Measurements from ENCODE around the gene PCSK5.
A peak's percentile ranks its signal among the peaks of the same experiment; 100 is the strongest.
"Not testable (repeated sequence)": the region's sequence is repeated elsewhere in the genome, so short reads cannot be mapped to it uniquely, and the experiment has no call there.

PCSK5 gene

GRCh38 chr9:75890472-75891276 lies at the start of gene PCSK5:
Gene PCSK5 (plus strand): TSS chr9:75890673. CDS start chr9:75891182, 509 bp downstream.
- peak; percentile 64 for DNase-seq

- no peak for DNase-seq
These were observed 46.2 kb upstream of the PCSK5 start for GRCh38 chr9:75844321-75844720.

GRCh38 chr9:75845806-75846205 lies 44.7 kb upstream of the PCSK5 start:
- DNase-seq = peak; percentile 10

- DNase-seq = no peak
These were observed 43.4 kb upstream of the PCSK5 start for GRCh38 chr9:75847085-75847484.

GRCh38 chr9:75850459-75851200 lies 39.8 kb upstream of the PCSK5 start:
- no peak for DNase-seq

GRCh38 chr9:75851917-75852316 lies 38.6 kb upstream of the PCSK5 start:
- no peak for DNase-seq

- no peak for DNase-seq
These were observed 37.7 kb upstream of the PCSK5 start for GRCh38 chr9:75852746-75853145.

- DNase-seq = peak; percentile 22
These were observed 35.0 kb upstream of the PCSK5 start for GRCh38 chr9:75855509-75855908.

- DNase-seq = no peak
These were observed 31.9 kb upstream of the PCSK5 start for GRCh38 chr9:75858497-75859092.

- no peak for DNase-seq
These were observed 26.2 kb upstream of the PCSK5 start for GRCh38 chr9:75864266-75864665.

- DNase-seq = peak; percentile 69
These were observed 24.1 kb upstream of the PCSK5 start for GRCh38 chr9:75866273-75866871.

GRCh38 chr9:75868526-75868925 lies 21.9 kb upstream of the PCSK5 start:
- not testable (repeated sequence) for DNase-seq

GRCh38 chr9:75869236-75869635 lies 21.2 kb upstream of the PCSK5 start:
- peak; percentile 1 for DNase-seq

- no peak for DNase-seq
These were observed 20.0 kb upstream of the PCSK5 start for GRCh38 chr9:75870450-75870849.

GRCh38 chr9:75871624-75872023 lies 18.8 kb upstream of the PCSK5 start:
- no peak for DNase-seq

- no peak for DNase-seq
These were observed 16.8 kb upstream of the PCSK5 start for GRCh38 chr9:75873712-75874111.

GRCh38 chr9:75876999-75877640 lies 13.4 kb upstream of the PCSK5 start:
- DNase-seq = no peak

GRCh38 chr9:75878488-75878860 lies 12.0 kb upstream of the PCSK5 start:
- no peak for DNase-seq

GRCh38 chr9:75880618-75881017 lies 9.9 kb upstream of the PCSK5 start:
- DNase-seq = no peak

GRCh38 chr9:75881761-75882160 lies 8.7 kb upstream of the PCSK5 start:
- no peak for DNase-seq

GRCh38 chr9:75885652-75886051 lies 4.8 kb upstream of the PCSK5 start:
- no peak for DNase-seq

- no peak for DNase-seq
These were observed 896 bp upstream of the PCSK5 start for GRCh38 chr9:75889577-75889976.

- peak; percentile 12 for DNase-seq
These were observed 449 bp upstream of the PCSK5 start for GRCh38 chr9:75889977-75890471.

All from hematopoietic multipotent progenitor cell treated with erythropoietin and hydrocortisone succinate and interleukin-3 and kit ligand, for 8 days (in vitro differentiated cells).